PC-9 (cell line): ENCODE results near the gene PFKFB3. TPM values are rescaled to one million over a fixed set of nuclear protein-coding genes. Genes with fewer than 3 reads are reported as not detected.

Experiments used
- BruUV-seq: library from RNA; stranded (reverse); fragments of 400-500 nt; replicated peaks from 2 replicates; lab custom pipeline; 2021; lab: Mats Ljungman, UMichigan
- CTCF ChIA-PET: fragments of 300-600 bp; sonication (Branson Sonifier 250); formaldehyde crosslinking; loops from one replicate; lab custom pipeline; 2022; ENCODE audit warnings: antibody characterized with exemption; lab: Charles Lee
- POLR2A ChIA-PET: fragments of 300-600 bp; sonication (Branson Sonifier 250); formaldehyde crosslinking; loops from one replicate; lab custom pipeline; 2022; ENCODE audit warnings: antibody characterized with exemption; ENCODE audit not compliant: unreplicated experiment; lab: Charles Lee
- DNase-seq, 2 experiments: peaks; one replicate each; pipeline versions ENCODE4 v3.0.0 to v3.0.0-alpha.2; 2015 to 2022; ENCODE audit warnings: mixed read lengths in 1 of 2
- H2AFZ ChIP-seq: fragments of 200-600 bp; sonication (generic); 2 replicates; pipeline ENCODE4 v1.8.1; 2017; ENCODE audit warnings: antibody characterized with exemption
- H3F3A ChIP-seq: fragments of 200-600 bp; sonication (generic); 2 replicates; pipeline ENCODE4 v1.8.1; 2017; ENCODE audit warnings: antibody characterized with exemption, mild to moderate bottlenecking, low read depth; ENCODE audit not compliant: insufficient read depth
- H3K27ac ChIP-seq: fragments of 200-600 bp; sonication (generic); 2 replicates; pipeline ENCODE4 v1.6.1; 2016; ENCODE audit warnings: mixed run types
- H3K27me3 ChIP-seq: fragments of 200-600 bp; sonication (generic); 2 replicates; pipeline ENCODE4 v1.6.1; 2016; ENCODE audit warnings: low read depth, mixed run types; ENCODE audit not compliant: insufficient read depth
- H3K36me3 ChIP-seq: fragments of 200-600 bp; sonication (generic); 2 replicates; pipeline ENCODE4 v1.6.1; 2016; ENCODE audit warnings: low read depth, mixed run types
- H3K4me1 ChIP-seq: fragments of 200-600 bp; sonication (generic); replicated peaks from 2 replicates; pipeline ENCODE4 v1.6.1; 2016; ENCODE audit warnings: mixed run types; ENCODE audit not compliant: insufficient read depth
- H3K4me2 ChIP-seq: fragments of 200-600 bp; sonication (generic); 2 replicates; pipeline ENCODE4 v1.6.1; 2017; ENCODE audit warnings: mixed run types
- H3K4me3 ChIP-seq: fragments of 200-600 bp; sonication (generic); 2 replicates; pipeline ENCODE4 v1.6.1; 2016; ENCODE audit warnings: mixed run types
- H3K79me2 ChIP-seq: fragments of 200-600 bp; sonication (generic); 2 replicates; pipeline ENCODE4 v1.6.1; 2017; ENCODE audit warnings: low read depth, mixed run types
- H3K9me2 ChIP-seq: fragments of 200-600 bp; sonication (generic); 2 replicates; pipeline ENCODE4 v1.8.1; 2017; ENCODE audit warnings: mild to moderate bottlenecking; ENCODE audit not compliant: insufficient read depth
- H3K9me3 ChIP-seq: fragments of 200-600 bp; sonication (generic); 2 replicates; pipeline ENCODE4 v1.8.1; 2016; ENCODE audit warnings: low read depth; ENCODE audit not compliant: insufficient read depth
- H4K20me1 ChIP-seq: fragments of 200-600 bp; sonication (generic); 2 replicates; pipeline ENCODE4 v1.8.1; 2017; ENCODE audit not compliant: insufficient read depth
- EZH2 ChIP-seq: fragments of 200-600 bp; sonication (generic); IDR thresholded peaks from 2 replicates; pipeline ENCODE4 v1.8.0; 2017; ENCODE audit warnings: antibody characterized with exemption, low read depth
- intact Hi-C: fragments of 100-400 bp; cut with micrococcal nuclease; formaldehyde crosslinking; loops from one replicate; pipeline ENCODE4 v1.10.0; 2022; ENCODE audit not compliant: unreplicated experiment
- total RNA-seq: library from RNA; stranded (reverse); gene quantifications from 2 replicates; pipeline ENCODE4 v1.2.3, GENCODE V29; 2021
- TF ChIP-seq, protein P1 (sequence below): fragments of 200-600 bp; sonication (generic); conservative IDR thresholded peaks from 2 replicates; pipeline ENCODE4 v1.6.1; 2017; ENCODE audit warnings: mixed run types, antibody characterized with exemption, mild to moderate bottlenecking, moderate library complexity

PFKFB3 gene
- total RNA-seq, 1 experiment from 2014 or later, result 37.8 TPM

DNA sequence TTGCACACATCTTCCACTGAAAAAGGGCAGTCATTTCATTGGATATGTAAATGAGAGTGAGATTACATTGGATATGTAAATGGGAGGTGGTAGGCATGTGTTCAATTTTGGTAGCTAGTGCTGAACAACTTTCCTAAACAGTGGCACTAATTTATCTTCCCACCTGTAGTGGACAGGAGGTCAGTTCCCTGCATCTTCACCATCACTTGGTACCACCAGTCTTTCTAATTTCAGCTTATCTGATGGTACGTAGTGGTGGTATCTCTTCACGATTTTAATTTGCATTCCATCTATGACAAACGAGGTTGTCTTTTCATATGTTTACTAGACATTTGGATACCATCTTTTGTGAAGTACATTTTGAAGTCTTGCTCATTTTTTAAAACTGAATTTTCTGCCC is 58.1 kb downstream of the PFKFB3 start:
- intact Hi-C loops, result no loop called here
- no peaks in the 10 kb centered on the region for H3F3A ChIP-seq
- H3K9me2 ChIP-seq, result no peaks in the 10 kb centered on the region
- H3K27me3 ChIP-seq, result no peaks in the 10 kb centered on the region
- H3K27ac ChIP-seq, result no peak overlapping the region
- no peaks in the 10 kb centered on the region for H3K9me3 ChIP-seq
- DNase-seq, result no peak
- no peaks in the 10 kb centered on the region for H3K79me2 ChIP-seq
- no peak overlapping the region for H2AFZ ChIP-seq
- H3K4me3 ChIP-seq, result no peak overlapping the region
- BruUV-seq, result no TSS peak
- H3K36me3 ChIP-seq, result no peaks in the 10 kb centered on the region
- POLR2A ChIA-PET, result no interaction called here
- no peaks in the 10 kb centered on the region for H4K20me1 ChIP-seq
- CTCF ChIA-PET, result no interaction called here
- H3K4me2 ChIP-seq, result no peak overlapping the region
- H3K4me1 ChIP-seq, result no peaks in the 10 kb centered on the region
- TF ChIP-seq, protein P1, sequence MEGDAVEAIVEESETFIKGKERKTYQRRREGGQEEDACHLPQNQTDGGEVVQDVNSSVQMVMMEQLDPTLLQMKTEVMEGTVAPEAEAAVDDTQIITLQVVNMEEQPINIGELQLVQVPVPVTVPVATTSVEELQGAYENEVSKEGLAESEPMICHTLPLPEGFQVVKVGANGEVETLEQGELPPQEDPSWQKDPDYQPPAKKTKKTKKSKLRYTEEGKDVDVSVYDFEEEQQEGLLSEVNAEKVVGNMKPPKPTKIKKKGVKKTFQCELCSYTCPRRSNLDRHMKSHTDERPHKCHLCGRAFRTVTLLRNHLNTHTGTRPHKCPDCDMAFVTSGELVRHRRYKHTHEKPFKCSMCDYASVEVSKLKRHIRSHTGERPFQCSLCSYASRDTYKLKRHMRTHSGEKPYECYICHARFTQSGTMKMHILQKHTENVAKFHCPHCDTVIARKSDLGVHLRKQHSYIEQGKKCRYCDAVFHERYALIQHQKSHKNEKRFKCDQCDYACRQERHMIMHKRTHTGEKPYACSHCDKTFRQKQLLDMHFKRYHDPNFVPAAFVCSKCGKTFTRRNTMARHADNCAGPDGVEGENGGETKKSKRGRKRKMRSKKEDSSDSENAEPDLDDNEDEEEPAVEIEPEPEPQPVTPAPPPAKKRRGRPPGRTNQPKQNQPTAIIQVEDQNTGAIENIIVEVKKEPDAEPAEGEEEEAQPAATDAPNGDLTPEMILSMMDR, result no peak
- no peak for TF ChIP-seq EZH2

DNA sequence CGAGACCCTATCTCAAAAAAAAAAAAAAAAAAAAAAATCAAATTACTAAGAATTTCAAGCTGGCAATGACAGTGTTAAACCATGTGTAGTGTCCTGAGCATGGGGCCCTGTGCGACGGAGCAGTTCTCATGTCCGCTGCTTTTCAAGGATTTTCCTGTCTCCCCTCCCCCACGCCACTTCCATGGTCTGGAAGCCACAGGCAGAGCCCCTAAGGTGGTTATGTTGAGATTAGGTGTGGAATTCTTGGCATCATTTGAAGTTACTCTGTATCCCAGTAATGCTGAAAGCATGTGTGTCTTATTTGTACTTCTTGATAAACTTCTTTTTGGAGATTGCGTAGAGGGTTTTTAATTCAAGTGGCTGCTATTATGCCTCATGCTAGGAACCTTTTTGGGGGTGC is 65.2 kb downstream of the PFKFB3 start:
- CTCF ChIA-PET, result no interaction called here
- intact Hi-C loops, result no loop called here

DNA sequence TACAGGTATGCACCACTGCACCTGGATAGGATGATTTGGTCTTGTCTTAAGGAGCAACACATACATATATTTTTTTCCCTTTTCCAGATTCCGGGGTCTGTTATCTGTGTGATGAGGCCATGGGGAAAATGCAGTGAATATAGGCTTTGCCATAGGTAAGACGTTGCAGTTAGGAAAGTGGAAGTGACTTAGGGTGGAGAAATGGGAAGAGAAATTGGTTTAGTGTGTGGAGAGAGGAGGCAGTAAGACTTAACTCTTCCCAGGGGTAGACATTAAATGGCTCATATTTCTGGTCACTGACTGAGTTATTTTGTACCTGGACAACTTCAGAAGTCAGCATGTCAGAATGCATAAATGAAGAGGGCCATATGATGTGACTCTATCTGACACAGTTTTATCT is 66.7 kb downstream of the PFKFB3 start:
- H3K4me1 ChIP-seq, result peaks cover 2% of the 10 kb centered on the region
- H3K9me3 ChIP-seq, result no peaks in the 10 kb centered on the region
- TF ChIP-seq EZH2, result no peak
- no peak for DNase-seq
- H2AFZ ChIP-seq, result no peak overlapping the region
- no peaks in the 10 kb centered on the region for H3K9me2 ChIP-seq
- intact Hi-C loops, result no loop called here
- no peaks in the 10 kb centered on the region for H3K36me3 ChIP-seq
- ChIA-PET CTCF (interaction anchor here (0.6 kb wide), 1 partner anchor 115 kb away, joined by 4 read pairs; no protein-coding TSS in a partner anchor), POLR2A (no interaction called here)
- no peak overlapping the region for H3K4me3 ChIP-seq
- H3F3A ChIP-seq, result peaks cover 4% of the 10 kb centered on the region; the same call in 1 of the 2 replicates
- no peak overlapping the region for H3K27ac ChIP-seq
- H3K4me2 ChIP-seq, result no peak overlapping the region
- no peaks in the 10 kb centered on the region for H3K27me3 ChIP-seq
- no TSS peak for BruUV-seq
- H4K20me1 ChIP-seq, result no peaks in the 10 kb centered on the region
- no peaks in the 10 kb centered on the region for H3K79me2 ChIP-seq

More for the DNA sequence above, 65.2 kb downstream of the PFKFB3 start:
- no peak for DNase-seq
- no peaks in the 10 kb centered on the region for H3K9me2 ChIP-seq
- H3K36me3 ChIP-seq, result no peaks in the 10 kb centered on the region
- TF ChIP-seq, protein P1, result no peak
- no peak for TF ChIP-seq EZH2
- H3K79me2 ChIP-seq, result no peaks in the 10 kb centered on the region
- POLR2A ChIA-PET, result no interaction called here
- no peak overlapping the region for H3K27ac ChIP-seq
- H4K20me1 ChIP-seq, result no peaks in the 10 kb centered on the region
- no peak overlapping the region for H3K4me2 ChIP-seq
- H2AFZ ChIP-seq, result no peak overlapping the region
- H3F3A ChIP-seq, result no peaks in the 10 kb centered on the region
- H3K4me1 ChIP-seq, result no peaks in the 10 kb centered on the region
- no peak overlapping the region for H3K4me3 ChIP-seq
- H3K27me3 ChIP-seq, result no peaks in the 10 kb centered on the region
- H3K9me3 ChIP-seq, result no peaks in the 10 kb centered on the region
- BruUV-seq, result no TSS peak
